HepG2 (cell line): Measurements from ENCODE around the gene EPB41L2. TPM values are rescaled to one million over a fixed set of nuclear protein-coding genes. Genes with fewer than 3 reads are reported as not detected.

ENCODE experiments used
- BCL6 ChIP-seq: IDR thresholded peaks from 2 replicates; pipeline ENCODE4 v1.6.1; 2016; ENCODE audit warnings: missing genetic modification reagents, missing compliant biosample characterization
- BORCS8-MEF2B ChIP-seq: sonication (generic); formaldehyde crosslinking; IDR thresholded peaks from 2 replicates; pipeline ENCODE4 v1.8.0; 2022; ENCODE audit warnings: mild to moderate bottlenecking, missing genetic modification reagents
- CBX5 ChIP-seq: sonication (generic); formaldehyde crosslinking; IDR thresholded peaks from 2 replicates; pipeline ENCODE4 v1.4.0; 2020; ENCODE audit warnings: missing genetic modification reagents, borderline replicate concordance
- GTF2F1 ChIP-seq: fragments of 150-350 bp; IDR thresholded peaks from 2 replicates; pipeline ENCODE4 v1.6.1; 2014; ENCODE audit warnings: low read length
- HNF1A ChIP-seq, 2 experiments: sonication (generic) in 1 of 2; formaldehyde crosslinking in 1 of 2; IDR thresholded peaks; 2 replicates each; pipeline versions ENCODE4 v1.4.0 to v1.6.1; 2016 to 2020; ENCODE audit warnings: borderline replicate concordance in 1 of 2, low read depth in 1 of 2, mild to moderate bottlenecking in 1 of 2, missing genetic modification reagents in 1 of 2
- HNF4G ChIP-seq, 2 experiments: sonication (generic) in 1 of 2; formaldehyde crosslinking in 1 of 2; IDR thresholded peaks; 2 replicates each; pipeline versions ENCODE4 v1.4.0 to v1.6.1; 2011 to 2020; ENCODE audit warnings: borderline replicate concordance in 2 of 2, low read depth in 2 of 2, mild to moderate bottlenecking in 2 of 2, low read length in 1 of 2, missing genetic modification reagents in 1 of 2, moderate library complexity in 1 of 2
- HOMEZ ChIP-seq: IDR thresholded peaks from 2 replicates; pipeline ENCODE4 v1.6.1; 2016; ENCODE audit warnings: low read depth
- MBD4 ChIP-seq: IDR thresholded peaks from 2 replicates; pipeline ENCODE4 v1.6.1; 2012; ENCODE audit warnings: low read length, inconsistent platforms, borderline replicate concordance
- NFIC ChIP-seq: IDR thresholded peaks from 2 replicates; pipeline ENCODE4 v1.6.1; 2012; ENCODE audit warnings: mild to moderate bottlenecking, low read length, inconsistent platforms
- RBM22 ChIP-seq: fragments of 200-400 bp; formaldehyde crosslinking; optimal IDR thresholded peaks from 2 replicates; pipeline ENCODE3; 2017; ENCODE audit warnings: mild to moderate bottlenecking, low read length, moderate library complexity
- SIX1 ChIP-seq: sonication (generic); formaldehyde crosslinking; IDR thresholded peaks from 2 replicates; pipeline ENCODE4 v1.4.0; 2020; ENCODE audit warnings: missing genetic modification reagents, borderline replicate concordance
- SMAD1 ChIP-seq: sonication (generic); formaldehyde crosslinking; IDR thresholded peaks from 2 replicates; pipeline ENCODE4 v1.4.0; 2020; ENCODE audit warnings: missing genetic modification reagents, low read depth, mild to moderate bottlenecking, borderline replicate concordance
- SMARCC2 ChIP-seq: fragments of 450-650 bp; IDR thresholded peaks from 2 replicates; pipeline ENCODE4 v1.6.1; 2017; ENCODE audit warnings: antibody characterized with exemption, mild to moderate bottlenecking
- STAG1 ChIP-seq: sonication (generic); formaldehyde crosslinking; IDR thresholded peaks from 2 replicates; pipeline ENCODE4 v1.4.0; 2020; ENCODE audit warnings: missing genetic modification reagents
- TFAP4 ChIP-seq: sonication (generic); IDR thresholded peaks from 2 replicates; pipeline ENCODE4 v1.6.1; 2016; ENCODE audit warnings: low read depth, borderline replicate concordance
- UBTF ChIP-seq: sonication (generic); formaldehyde crosslinking; IDR thresholded peaks from 2 replicates; pipeline ENCODE4 v1.4.0; 2020; ENCODE audit warnings: mild to moderate bottlenecking, missing genetic modification reagents
- ZBTB1 ChIP-seq: sonication (generic); formaldehyde crosslinking; IDR thresholded peaks from 2 replicates; pipeline ENCODE4 v1.4.0; 2020; ENCODE audit warnings: missing genetic modification reagents, borderline replicate concordance
- ZNF292 ChIP-seq: sonication (generic); formaldehyde crosslinking; IDR thresholded peaks from 2 replicates; pipeline ENCODE4 v1.8.1; 2022; ENCODE audit warnings: mild to moderate bottlenecking, low read depth, missing genetic modification reagents, borderline replicate concordance
- ZNF564 ChIP-seq: sonication (generic); formaldehyde crosslinking; IDR thresholded peaks from 2 replicates; pipeline ENCODE4 v1.8.1; 2023; ENCODE audit warnings: mild to moderate bottlenecking, missing genetic modification reagents
- ZNF580 ChIP-seq: IDR thresholded peaks from 2 replicates; pipeline ENCODE4 v1.6.1; 2016; ENCODE audit warnings: low read depth, borderline replicate concordance
- ZNF619 ChIP-seq: sonication (generic); formaldehyde crosslinking; IDR thresholded peaks from 2 replicates; pipeline ENCODE4 v1.4.0; 2020; ENCODE audit warnings: mild to moderate bottlenecking, missing genetic modification reagents
- ZNF7 ChIP-seq: IDR thresholded peaks from 2 replicates; pipeline ENCODE4 v1.6.1; 2016; ENCODE audit warnings: missing biosample characterization, missing genetic modification reagents
- polyA plus RNA-seq, 8 experiments: library from polyadenylated mRNA; depleted of rRNA in 3 of 8; stranded (reverse) in 7 of 8; unstranded in 1 of 8; fragments of >200 nt; fragmentation: Illumina TruSeq in 4 of 8; extraction: Trizol in 4 of 8; gene quantifications; 2 replicates each; pipeline versions ENCODE4 v1.2.1 to v1.2.3, GENCODE V29; 2011 to 2016; ENCODE audit warnings: low read depth in 4 of 8, missing spikeins in 1 of 8, mixed read lengths in 1 of 8; ENCODE audit not compliant: insufficient read depth in 1 of 8
- total RNA-seq, 5 experiments: library from RNA; depleted of rRNA; stranded (reverse); fragments of >200 nt; fragmentation: Illumina TruSeq; extraction: Trizol; gene quantifications; 2 replicates each; pipeline ENCODE4 v1.2.3, GENCODE V29; 2016; ENCODE audit warnings: low read depth in 1 of 5

The EPB41L2 gene
- total and polyA plus RNA-seq, 2 of the 13 experiments (the other 11 are each of a cell fraction or from before 2014, with no cell fraction given) = 41.7 to 56.4 TPM

GRCh38 chr6:131084982-131085381 is 21.9 kb upstream of the EPB41L2 start (continued):
- peak; percentile 25; the same call in 1 of the 2 replicates for TF ChIP-seq ZNF292
- no peak for TF ChIP-seq MBD4
- no peak for TF ChIP-seq ZNF580 (CRISPR knock-in tag)
- 0 out of 2 replicates have a peak, but pooled peaks have one; percentile 12 for TF ChIP-seq TFAP4
- TF ChIP-seq GTF2F1 = no peak
- no peak for TF ChIP-seq SMARCC2
- TF ChIP-seq SIX1 = no peak
- TF ChIP-seq ZBTB1 = no peak
- no peak for TF ChIP-seq BORCS8-MEF2B (CRISPR knock-in tag)
- no peak for TF ChIP-seq HOMEZ (CRISPR knock-in tag)
- TF ChIP-seq ZNF7 (CRISPR knock-in tag) = no peak
- no peak for TF ChIP-seq HNF1A (IDR thresholded peaks at IDR 0.05; ENCODE audit: low read depth)
- no peak for TF ChIP-seq HNF1A (CRISPR knock-in tag; IDR thresholded peaks at IDR 0.05; ENCODE audit: borderline replicate concordance)
- no peak for TF ChIP-seq HNF4G (IDR thresholded peaks at IDR 0.05; ENCODE audit: borderline replicate concordance, low read depth, low read length)
- no peak for TF ChIP-seq HNF4G (CRISPR knock-in tag; IDR thresholded peaks at IDR 0.05; ENCODE audit: borderline replicate concordance, low read depth)
- no peak for TF ChIP-seq UBTF
- TF ChIP-seq NFIC = no peak
- no peak for TF ChIP-seq BCL6 (CRISPR knock-in tag)
- TF ChIP-seq CBX5 (CRISPR knock-in tag) = peak; percentile 68; the same call in 1 of the 2 replicates
- no peak for TF ChIP-seq RBM22
- TF ChIP-seq ZNF619 (CRISPR knock-in tag) = no peak
- TF ChIP-seq STAG1 (CRISPR knock-in tag) = peak; percentile 63
- TF ChIP-seq ZNF564 (CRISPR knock-in tag) = no peak
- no peak for TF ChIP-seq SMAD1 (CRISPR knock-in tag)
